Measurements from ENCODE around the gene DPPA3.

- TF ChIP-seq CTCF (IDR thresholded peaks at IDR 0.05; ENCODE audit: low read depth, low read length, poor library complexity, severe bottlenecking) (no peak), EZH2phosphoT487 (IDR thresholded peaks at IDR 0.05; ENCODE audit: borderline replicate concordance, low read length) (no peak)
These were observed 16.5 kb upstream of the DPPA3 start for GRCh38 chr12:7694556-7695236.
